T-helper 2 cell treated with Interferon-gamma antibody and Interleukin-4, amounts not matched to agents 100 ng/mL and 5 ng/mL, for 36 hours (primary cell): Measurements from ENCODE around the gene UBE3D. TPM values are rescaled to one million over a fixed set of nuclear protein-coding genes. Genes with fewer than 3 reads are reported as not detected.
"Not testable (repeated sequence)": the region's sequence is repeated elsewhere in the genome, so short reads cannot be mapped to it uniquely, and the experiment has no call there.

ENCODE experiments used
- intact Hi-C: fragments of 100-400 bp; cut with micrococcal nuclease; formaldehyde crosslinking; loops from one replicate; pipeline ENCODE4 v1.15.1; 2023
- total RNA-seq: library from RNA; stranded (reverse); gene quantifications from 2 replicates; pipeline ENCODE4 v1.2.3, GENCODE V29; 2022

Gene UBE3D
- total RNA-seq, 1 donor from 2014 or later, result 6.4 TPM

DNA sequence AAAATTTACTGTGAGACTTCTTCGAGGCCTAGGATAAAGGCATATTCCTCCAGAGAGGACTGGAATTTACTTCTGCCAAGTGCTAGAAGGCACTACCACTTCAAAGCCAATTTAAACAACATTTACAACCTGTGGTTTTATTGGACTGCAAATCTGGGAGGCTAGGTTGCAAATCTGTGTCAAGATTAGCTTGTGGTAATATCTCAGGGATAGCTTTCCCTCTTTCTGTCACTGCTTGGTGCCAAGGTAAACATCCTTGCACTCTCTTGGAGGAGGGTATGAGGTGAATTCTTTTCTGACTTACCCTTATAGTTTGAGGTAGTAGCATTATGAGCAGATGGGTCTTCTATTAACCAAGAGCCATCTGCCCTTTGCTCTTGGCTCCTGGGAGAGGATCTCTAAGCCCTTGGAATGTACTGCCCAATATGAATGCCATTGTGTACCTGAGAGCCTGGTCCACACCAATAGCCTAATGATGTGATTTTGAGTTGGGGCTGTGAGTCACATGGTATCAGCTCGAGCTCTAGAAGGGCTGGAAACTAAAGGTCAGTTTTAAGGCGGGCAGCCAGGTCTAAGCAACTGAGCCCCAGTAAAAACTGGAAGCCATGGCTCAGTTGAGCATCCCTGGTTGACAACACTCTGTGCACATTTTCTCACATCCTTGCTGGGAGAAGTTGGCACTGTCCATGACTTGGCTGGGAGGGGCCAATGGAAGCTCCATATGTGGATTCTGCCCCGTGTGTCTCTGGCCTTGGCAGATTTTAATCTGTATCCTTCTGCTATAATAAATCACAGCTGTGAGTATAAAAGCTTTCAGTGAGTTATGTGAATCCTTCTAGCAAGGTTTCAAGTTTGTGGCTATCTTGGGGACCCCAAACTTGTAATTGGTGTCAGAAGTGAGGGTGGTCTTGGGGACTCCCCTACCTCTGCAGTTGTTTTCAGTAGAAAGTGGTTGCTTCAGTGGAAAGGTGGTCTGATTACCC is 188.1 kb downstream of the UBE3D start:
- intact Hi-C loops, result no loop called here

DNA sequence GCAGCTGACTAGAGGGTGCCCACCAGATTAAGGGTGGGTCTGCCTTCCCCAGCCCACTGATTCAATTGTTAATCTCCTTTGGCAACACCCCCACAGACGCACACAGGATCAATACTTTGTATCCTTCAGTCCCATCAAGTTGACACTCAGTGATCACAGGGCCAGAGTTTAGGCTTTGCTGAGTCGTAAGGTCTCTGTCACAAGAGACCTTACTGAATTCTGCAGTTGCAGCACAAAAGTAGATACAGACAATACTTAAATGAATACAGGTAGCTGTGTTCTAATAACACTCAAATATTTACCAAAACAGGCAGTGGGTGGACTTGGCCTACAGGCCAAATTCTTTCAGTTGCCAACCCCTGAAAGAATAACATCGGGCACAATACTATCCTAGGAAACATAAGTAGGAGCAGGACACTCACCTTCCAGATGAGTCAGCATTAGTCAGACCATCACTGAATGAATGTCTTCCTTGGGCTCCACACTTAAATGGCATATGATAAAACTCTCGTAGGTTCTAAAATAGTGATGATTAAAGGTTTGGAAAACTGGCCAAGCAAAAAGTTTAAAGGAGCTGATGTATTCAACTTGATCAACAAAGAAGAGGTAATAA is 190.0 kb downstream of the UBE3D start:
- intact Hi-C loops, result no loop called here

DNA sequence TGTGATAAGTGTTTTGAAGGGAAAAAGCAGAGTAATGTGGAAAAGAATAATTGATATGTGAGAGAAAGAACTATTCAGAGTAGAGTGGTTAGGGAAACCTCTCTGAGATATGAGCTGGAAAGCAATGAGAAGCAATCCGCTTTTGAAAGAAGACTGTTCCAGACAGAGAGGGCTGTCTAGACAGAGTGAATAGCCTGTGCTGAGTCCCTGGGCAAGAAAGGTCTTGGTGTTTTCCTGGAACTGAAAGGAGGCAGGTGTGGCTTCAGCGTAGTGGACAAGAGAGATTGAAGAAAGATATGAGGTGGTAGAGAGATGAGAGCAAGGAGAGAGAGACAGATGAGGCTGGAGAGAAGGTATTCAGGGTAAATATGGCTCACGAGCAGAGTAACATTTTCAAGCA is 190.8 kb downstream of the UBE3D start:
- intact Hi-C loops, result no loop called here

DNA sequence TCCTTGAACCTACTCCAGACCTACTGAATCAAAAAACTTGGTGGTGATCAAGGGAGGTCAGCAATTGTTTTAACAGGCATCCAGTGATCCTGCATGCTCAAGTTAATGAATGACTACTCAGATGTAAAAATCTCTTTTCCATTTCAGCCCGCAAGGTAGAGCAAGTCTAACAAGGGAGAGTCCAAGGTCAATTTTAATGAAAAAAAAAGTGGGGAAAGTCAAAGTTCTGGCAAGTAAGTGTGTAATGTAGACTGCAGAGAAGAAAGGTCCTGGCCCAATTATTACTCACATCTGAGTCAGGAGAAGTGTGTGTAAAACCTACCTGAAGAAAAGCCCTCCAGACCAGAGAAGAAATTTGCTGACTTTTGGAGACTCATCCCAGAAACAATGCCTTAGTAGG is 193.5 kb downstream of the UBE3D start:
- intact Hi-C loops, result no loop called here

DNA sequence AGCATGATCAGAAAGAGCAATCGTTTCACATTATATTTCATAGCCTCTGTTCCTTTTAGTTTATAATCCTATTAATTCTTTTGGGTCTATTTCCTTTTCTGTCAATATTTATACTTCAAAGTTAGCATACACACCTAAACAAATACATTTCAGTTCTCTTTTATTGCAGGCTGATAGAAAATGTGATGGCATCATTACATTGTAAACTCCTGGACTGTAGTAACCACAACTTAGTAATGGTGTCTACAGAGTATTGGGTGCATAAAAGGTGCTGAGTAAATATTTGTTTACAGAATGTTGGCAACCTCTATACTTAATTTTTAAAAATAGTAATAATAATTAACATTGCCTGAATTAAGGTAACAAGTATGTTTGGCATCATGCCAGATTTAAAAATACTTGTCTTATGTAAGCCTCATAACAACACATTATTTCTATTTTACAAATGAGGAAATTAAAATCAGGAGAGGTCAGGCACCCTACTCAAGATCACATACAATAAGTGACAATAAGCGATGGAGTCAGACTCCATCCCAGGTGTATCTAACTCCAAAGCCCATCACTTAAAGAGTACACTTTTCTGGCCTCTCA is 195.0 kb downstream of the UBE3D start:
- intact Hi-C loops, result no loop called here

DNA sequence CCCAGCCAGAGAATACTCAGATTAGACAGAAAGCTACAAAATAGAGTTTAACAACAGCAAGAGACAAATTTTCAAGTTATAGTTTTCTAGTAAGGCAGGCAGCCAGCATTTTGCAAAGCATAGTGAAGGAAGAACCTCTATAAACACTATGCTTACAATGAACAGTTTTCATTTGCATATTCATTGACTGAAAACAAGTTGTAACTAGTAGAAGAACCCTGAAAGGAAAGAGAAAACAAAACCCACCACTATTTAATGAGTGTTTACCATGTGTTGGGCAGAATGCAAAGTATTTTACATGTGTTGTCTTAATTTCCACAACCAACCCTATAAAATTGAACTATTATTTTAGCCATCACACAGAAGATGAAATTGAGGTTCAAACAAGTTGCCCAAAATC is 196.1 kb downstream of the UBE3D start:
- intact Hi-C loops, result no loop called here

DNA sequence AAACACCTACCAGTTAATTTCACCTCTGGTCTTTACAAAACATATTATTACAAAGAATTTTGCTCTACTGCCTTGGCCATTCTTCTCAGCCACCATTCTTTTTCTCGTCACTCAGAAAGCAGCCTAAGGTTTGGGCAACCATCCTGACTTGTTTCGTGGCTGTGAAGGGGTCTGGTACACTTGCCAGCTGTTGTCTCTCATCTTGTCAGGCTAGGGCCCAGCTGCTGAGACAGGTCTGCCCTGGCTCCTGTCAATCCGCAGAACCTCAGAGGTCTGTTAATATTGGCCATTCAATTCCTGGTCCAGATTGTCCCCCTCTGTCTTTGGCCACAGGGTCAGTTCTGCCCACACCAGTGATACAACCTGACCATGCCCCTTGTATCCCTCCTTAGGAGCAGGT is 197.7 kb downstream of the UBE3D start:
- intact Hi-C loops, result no loop called here

DNA sequence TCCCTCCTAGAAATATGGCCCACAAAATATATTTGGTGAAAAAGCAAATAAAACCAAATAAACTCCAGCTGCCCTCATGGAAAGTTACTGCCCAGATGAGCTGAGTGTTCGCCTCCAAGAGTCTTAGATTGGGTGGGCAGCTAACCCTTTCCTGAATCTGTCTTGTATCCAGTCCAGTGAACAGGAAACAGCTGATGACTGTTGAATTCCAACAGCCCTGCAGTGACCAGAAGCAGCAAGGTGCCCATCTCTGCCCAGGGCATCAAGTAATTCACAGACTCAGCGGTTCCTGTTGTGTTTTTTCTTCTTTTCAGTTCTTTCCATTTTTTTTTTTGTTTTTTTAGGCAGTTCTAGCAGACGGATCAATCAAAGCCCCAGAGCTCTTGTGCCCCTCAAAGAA is 199.2 kb downstream of the UBE3D start:
- intact Hi-C loops, result no loop called here

DNA sequence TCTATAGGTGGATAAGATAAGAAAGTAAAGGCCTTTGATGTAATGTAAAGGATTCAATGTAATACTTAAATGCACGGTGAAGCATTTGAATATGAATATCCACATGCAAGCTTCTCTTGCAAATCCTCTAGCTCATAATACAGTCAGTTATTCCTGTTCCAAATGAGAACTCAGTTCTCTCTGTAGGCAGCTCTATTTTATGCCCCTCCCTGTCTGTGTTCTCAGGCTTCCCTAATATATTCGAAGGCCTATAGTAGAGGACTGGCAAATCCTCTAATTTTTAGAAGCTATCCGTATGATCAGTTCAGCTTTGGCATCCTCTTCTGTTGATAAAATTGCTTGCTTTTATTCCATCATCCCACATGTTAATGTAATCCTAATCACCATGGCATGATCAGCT is 200.2 kb downstream of the UBE3D start:
- intact Hi-C loops, result no loop called here

DNA sequence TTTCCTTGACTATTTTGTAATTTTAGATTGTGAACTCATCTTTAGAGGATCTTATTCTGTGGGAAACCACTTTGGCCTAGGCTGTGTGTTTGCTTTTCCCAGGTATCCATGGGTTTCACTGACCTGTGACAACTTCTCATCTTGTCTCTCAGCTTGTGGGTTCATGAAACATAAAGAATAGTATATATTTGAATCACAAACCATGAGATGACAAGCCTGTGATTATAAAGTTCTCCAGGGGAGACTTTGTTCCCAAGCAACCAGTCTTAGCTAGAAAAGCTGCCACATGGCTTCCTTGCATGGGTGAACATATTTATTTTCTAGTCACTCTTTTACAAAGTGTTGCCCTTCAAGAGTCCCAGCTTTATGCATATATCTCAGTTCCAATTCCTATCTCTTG is 201.9 kb downstream of the UBE3D start:
- intact Hi-C loops, result no loop called here

DNA sequence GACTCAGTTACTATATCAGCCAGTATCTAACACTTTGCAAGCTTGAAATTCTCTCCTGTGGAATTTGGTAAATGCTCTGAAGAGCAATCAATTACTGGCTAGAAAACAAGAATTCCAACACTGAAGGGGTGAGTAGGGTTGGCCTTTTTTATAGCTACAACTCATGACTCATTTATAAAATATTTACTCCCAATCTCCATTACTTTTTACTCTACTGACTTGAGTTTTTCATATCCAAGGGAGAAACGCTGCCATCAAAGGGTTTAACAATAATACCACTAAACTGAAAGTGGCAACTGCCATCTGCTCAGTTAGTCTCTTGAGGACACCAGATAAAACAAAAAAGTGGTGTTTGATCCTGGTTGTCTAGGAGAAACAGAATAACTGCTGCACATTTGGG is 203.1 kb downstream of the UBE3D start:
- intact Hi-C loops, result no loop called here

DNA sequence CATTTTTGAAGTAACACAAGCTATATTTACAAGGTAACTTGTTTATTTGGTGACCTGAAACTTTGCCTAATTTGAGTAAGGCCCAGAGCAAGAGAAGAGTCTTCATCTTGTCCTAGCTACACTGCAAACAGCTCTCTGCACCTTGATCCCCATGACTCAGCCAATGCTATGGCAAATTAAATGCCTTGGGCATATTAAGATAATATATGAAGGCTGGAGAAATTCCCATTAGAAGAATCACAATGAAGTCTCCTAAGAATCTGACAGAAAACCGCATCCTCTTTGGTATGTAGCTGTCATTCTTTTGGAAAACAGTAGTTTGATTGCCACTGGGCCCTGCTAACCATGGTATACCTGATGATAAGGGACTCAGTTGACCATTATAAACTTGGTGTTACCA is 204.5 kb downstream of the UBE3D start:
- intact Hi-C loops, result no loop called here

DNA sequence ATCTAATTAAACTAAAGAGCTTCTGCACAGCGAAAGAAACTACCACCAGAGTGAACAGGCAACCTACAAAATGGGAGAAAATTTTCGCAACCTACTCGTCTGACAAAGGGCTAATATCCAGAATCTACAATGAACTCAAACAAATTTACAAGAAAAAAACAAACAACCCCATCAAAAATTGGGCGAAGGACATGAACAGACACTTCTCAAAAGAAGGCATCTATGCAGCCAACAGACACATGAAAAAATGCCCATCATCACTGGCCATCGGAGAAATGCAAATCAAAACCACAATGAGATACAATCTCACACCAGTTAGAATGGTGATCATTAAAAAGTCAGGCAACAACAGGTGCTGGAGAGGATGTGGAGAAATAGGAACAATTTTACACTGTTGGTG is 209.6 kb downstream of the UBE3D start:
- intact Hi-C loops, result not testable (repeated sequence)

DNA sequence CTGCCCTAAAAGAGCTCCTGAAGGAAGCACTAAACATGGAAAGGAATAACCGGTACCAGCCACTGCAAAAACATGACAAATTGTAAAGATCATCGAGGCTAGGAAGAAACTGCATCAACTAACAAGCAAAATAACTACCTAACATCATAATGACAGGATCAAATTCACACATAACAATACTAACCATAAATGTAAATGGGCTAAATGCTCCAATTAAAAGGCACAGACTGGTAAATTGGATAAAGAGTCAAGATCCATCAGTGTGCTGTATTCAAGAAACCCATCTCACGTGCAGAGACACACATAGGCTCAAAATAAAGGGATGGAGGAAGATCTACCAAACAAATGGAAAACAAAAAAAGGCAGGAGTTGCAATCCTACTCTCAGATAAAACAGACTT is 212.7 kb downstream of the UBE3D start:
- intact Hi-C loops, result not testable (repeated sequence)

DNA sequence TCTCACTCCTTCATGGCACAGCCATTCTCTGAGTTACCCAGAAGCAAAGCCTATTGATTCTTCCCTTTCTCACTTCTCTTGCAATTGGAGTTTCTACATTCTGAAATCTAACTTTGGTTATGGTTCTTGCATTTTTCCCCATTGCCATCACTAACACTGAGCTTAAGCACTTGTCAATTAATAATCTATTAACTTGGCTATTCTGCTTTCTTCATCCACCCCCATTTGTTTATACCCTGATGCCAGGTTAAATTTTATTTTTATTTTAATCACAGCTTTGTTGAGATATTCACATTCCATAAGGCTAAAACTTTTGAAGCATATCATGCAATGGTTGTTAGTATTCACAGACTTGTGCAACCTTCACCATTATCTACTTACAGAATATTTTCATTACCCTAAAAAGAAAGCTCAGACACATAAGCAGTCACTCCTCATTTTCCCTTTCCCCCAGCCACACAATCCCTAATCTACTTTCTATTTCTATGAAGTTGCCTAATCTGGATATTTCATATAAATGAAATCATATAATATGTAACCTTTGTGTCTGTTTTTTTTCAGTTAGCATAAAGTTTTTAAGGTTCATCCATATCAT is 222.3 kb downstream of the UBE3D start:
- intact Hi-C loops, result no loop called here

DNA sequence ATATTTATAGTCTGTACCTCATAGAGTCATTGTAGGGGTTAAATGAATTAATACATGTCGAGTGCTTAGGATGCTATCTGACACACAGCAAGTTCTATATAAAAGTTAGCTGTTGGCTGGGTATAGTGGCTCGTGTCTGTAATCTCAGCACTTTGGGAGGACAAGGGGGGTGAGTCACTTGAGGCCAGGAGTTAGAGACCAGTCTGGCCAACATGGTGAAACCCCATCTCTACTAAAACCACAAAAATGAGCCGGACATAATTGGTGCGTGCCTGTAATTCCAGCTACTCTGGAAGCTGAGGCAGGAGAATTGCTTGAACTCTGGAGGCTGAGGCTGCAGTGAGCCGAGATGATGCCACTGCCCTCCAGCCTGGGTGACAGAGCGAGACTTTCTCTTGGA is 222.9 kb downstream of the UBE3D start:
- intact Hi-C loops, result no loop called here

Other genes starting within 250 kb of the UBE3D start
- gene DOP1A, start 1.8 kb upstream of the UBE3D start, total RNA-seq, result 13.4 and 13.6 TPM in 2 replicates
- gene PGM3, start 127.4 kb upstream of the UBE3D start, total RNA-seq, result 18.3 and 19.9 TPM in 2 replicates
- gene RWDD2A, start 127.5 kb upstream of the UBE3D start, total RNA-seq, result 1.3 and 1.5 TPM in 2 replicates